GM19452 (cell line): ENCODE data around the gene TECRL.

Experiments
- ATAC-seq: cut with Tn5 transposase; IDR thresholded peaks from one replicate; pipeline ENCODE4 v1.9.1; 2021; ENCODE audit not compliant: unreplicated experiment

Gene TECRL

DNA sequence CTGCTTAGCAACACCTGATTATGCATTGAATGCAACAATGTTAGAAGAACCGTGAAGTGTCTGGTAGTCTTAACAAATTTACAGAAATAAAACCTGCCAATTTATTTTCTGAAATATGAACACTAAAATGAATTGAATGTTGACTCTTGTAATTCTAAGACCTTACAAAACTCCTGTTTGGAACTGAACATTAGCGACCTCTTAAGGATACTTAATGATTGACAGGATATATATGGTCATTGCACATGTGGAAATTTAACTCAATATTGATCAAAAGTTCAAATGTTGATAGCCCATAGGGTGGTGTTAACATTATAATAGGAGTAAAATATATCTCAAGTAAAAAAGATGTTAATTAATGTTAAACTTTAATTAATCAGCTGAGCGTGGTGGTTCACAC lies 79.1 kb downstream of the TECRL start:
- ATAC-seq, result no peak

DNA sequence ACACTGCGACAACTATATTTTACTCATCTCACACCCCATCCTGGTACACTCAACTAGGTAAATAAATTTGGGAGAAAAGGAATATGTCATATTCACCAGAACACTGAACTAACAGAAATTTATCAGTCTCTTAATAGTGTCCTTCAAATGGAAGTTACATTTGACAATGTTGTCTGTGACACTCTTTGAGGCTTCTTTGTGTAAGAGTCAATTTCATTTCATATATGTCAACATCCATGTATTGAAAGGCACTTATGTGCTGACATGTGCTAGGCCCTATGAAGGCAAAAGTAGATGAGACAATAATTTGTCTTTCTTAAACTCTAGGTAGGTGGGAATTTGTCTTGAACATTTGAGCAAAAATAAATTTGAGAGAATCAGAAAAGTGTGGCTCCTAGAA lies 82.0 kb downstream of the TECRL start:
- no peak for ATAC-seq

DNA sequence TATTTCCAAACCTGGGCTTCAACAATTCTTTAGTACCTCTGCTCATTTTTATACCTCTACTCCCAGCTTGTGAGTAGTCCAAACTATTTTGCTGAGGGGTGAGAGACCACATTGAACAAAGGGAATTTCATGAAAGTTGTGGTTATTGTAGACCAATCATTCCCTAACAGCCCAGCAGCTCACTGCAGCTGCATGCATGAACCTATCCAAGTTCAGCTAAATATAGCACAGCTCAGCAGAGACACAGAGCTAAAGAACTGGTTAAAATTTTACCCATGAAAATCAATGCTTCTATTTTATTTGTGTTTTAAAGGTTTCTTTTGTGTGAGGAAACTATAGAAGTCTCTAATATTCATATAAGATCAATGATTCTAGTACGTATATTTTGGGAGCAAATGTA lies 82.7 kb downstream of the TECRL start:
- no peak for ATAC-seq

DNA sequence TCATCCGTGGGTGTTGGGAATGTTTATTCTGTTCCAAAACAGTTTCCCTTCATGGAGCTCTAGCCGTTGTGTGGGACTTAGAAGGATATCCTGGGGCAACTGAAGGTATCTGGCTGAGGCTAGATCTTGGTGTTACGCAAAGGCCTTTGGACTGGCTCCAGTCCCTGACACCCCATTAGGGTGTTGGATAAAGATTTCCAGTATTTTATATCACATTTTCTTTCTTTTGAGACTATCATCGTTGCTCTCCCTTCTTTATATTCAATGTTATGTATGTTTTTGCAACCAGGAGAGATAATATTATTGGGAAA lies 103.0 kb downstream of the TECRL start:
- no peak for ATAC-seq

DNA sequence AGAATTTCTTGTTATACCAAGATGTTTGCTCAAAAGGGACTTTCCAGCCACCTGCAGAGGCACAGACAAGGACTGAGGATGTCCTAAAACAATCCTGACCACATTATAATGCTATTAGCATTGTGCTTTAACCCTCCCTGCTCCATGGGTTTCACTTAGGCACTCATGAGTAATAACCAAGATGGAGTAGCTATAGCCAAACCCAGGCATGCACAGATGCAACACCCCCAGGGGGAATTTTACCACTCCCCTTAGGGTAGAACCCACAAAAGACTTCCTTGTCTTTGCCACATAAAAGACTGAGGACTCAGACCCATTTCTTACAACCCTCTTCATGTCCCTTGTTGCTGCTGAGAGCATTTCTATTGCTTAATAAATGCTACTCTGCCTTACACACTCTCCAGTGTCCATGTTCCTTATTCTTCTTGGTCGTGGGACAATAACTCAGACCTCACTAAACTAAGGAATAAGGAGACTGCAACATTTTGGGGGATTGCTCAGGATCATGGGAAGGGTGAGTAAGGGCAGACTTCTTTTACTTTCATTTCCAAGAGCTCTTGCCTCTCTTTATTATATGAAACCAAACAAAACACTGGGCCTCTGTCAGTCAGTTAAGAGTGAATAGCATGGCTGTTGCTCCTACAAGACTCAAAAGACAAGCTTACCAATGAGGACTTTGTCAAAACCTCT lies 103.5 kb downstream of the TECRL start:
- no peak for ATAC-seq

DNA sequence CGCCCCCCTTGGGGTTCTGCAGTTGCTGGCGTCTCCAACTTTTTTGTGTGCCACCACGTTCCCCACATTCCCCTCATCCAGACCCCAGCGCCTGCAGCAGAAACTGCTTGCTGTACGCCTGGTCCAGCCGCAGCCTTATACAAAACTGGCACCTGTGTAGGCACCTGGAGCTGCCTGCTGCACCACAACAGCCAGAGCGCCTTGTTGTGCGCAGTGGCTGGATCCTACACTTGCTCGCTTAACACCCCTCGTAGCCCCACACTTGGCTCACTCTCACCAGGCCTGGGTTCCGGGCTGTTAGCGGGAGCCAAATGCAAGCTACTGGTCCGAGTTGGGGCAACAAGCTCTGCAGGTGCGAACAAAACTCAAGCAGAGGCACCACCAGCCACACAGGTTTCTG lies 136.8 kb downstream of the TECRL start:
- no peak for ATAC-seq

DNA sequence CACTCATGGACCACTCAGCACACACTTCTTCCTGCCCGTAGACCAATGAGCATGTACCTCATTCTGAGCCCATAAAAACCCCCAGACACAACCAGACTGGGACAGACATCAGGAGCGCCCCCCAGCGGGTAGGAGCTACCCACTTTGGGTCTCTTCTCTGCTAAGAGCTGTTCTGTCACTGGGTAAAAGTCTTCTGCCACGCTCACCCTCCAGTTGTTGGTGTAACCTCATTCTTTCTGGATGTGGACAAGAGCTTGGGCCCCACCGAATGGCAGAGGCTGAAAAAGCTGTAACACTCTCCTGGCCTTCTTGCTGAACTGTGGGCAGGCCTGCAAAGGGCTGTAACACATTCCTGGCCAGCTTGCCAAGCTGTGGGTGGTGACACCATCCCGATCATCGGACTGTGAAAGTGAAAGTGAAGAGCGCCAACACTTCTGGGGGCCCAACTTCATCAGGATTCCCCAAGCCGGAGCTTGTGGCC lies 137.6 kb downstream of the TECRL start:
- no peak for ATAC-seq

DNA sequence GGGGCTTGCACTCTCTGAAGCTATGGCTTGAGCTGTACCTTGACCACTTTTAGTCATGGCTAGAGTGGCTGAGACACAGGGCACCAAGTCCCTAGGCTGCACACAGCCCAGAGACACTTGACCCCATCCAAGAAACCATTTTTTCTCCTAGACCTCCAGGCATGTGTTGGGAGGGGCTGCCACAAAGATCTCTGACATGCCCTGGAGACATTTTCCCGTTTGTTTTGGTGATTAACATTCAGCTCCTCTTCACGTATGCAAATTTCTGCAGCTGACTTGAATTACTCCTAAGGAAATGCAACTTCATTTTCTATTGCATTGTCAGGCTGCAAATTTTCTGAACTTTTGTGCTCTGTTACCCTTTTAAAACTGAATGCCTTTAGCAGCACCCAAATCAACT lies 142.6 kb downstream of the TECRL start:
- ATAC-seq, result no peak

DNA sequence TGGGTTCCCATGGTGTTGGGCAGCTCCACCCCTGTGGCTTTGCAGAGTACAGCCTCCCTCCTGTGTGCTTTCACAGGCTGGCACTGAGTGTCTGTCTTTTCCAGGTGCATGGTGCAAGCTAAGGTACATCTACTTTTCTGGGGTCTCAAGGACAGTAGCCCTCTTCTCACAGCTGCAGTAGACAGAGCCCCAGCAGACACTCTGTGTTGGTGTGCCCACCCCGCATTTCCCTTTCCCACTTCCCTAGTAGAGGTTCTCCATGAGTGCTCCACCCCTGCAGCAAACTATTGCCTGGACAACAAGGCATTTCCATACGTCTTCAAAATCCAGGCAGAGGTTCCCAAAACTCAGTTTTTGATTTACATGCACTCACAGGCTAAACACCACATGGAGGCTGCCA lies 143.0 kb downstream of the TECRL start:
- ATAC-seq, result no peak

DNA sequence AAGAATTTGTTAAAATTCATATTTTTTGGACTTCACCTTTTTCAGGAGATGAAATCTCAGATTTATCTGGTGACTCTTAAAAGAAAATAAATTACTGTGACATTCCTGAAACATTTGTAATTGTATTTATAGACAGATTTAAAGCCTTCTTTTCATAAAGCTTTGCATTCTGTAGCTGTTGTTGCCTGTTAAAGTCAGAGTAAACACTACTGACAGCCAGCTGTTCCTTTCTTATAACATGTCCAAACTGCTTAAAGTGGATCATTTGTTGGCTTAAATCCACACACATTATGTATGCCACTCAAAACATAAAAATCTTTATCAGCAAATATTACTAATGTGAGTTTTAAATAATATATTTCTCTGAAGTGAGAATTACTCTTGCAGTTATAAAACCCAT lies 157.5 kb downstream of the TECRL start:
- ATAC-seq, result no peak

DNA sequence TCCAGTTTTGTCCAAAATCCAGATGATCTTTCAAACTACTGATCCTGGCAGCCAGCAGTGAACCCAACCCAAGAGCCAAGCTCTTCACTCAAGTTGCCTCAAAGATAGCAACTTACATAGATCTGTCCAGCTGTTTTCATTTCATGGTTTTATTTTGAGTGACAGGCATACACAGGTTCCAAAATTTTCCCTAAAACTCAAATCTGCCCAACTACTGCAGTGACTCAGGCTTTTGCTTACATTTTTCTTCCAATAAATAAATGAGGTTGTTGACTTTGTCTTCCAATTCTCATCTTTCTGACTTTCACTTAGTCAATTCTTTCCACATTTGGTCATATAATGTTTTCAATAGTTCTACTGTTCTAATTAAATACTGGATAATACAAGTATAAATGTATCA lies 158.8 kb downstream of the TECRL start:
- no peak for ATAC-seq

DNA sequence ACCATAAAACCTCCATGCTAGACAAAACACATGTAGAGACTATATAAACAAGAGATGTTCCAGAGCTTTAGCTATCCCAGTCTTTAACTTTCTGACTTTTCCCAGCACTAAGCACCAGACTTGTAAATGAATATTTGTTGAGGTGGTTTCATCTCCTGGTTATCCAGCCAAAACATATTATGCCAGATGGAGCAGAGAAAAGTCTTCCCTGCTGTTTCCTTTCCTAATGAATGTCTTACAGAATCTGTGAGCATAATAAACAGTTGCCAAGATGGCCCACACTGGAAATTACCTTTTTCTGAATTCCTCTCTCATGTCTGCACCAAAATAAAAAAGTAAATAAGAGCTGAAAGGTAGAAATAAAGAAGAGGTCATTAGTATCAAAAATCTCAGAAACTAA lies 159.2 kb downstream of the TECRL start:
- no peak for ATAC-seq

DNA sequence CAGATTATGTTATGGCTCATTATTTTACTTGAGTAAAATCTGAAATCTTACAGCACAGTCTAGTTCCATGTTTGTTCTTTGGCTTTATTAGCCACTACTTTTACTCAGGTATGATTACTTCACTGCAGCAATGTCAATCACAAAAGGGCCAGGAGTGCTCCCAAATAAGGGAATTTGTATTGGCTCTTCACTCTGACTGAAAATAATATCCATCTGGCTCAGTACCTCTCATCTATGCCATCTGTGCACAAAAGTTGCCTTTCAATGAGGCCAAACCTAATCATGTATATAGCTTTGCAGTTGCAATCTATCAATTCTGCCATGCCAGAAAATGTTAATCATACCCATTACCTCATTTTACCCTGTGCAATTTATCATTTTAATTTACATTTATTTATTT lies 161.1 kb downstream of the TECRL start:
- ATAC-seq, result no peak

DNA sequence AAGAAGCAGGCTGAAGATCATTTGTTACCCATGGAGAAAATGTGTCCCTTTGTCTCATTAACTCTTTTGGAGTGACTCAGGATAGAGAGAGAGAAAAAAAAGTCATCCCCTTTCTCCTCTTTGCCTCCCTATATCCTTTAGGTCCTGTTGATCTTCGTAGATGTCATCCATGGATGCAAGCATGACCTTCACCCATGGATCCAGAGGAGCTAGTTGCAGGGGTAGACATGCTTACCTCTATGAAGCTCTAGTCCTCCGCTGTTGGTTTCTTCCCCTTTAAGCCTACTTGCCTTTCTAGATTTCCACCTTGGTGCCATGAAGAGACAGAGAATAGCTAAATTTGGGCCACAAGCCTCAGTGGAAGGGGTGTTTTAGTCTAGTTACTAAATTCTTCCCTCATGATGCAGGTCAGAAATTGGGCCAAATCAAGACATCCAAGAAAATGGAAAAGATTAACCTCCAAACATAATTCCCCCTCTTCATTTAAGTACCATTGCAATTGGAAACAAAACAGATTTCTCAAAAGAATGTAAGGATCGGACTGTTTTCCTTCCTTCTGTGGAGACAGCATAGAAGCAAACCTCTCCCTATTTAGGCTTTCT lies 178.4 kb downstream of the TECRL start:
- ATAC-seq, result no peak
